GM18498 (cell line): ENCODE results near the gene ICAM4.

Experiments
- ATAC-seq: cut with Tn5 transposase; IDR thresholded peaks from one replicate; pipeline ENCODE4 v1.9.1; 2021; ENCODE audit warnings: mild to moderate bottlenecking, moderate library complexity; ENCODE audit not compliant: unreplicated experiment

ICAM4 gene

DNA sequence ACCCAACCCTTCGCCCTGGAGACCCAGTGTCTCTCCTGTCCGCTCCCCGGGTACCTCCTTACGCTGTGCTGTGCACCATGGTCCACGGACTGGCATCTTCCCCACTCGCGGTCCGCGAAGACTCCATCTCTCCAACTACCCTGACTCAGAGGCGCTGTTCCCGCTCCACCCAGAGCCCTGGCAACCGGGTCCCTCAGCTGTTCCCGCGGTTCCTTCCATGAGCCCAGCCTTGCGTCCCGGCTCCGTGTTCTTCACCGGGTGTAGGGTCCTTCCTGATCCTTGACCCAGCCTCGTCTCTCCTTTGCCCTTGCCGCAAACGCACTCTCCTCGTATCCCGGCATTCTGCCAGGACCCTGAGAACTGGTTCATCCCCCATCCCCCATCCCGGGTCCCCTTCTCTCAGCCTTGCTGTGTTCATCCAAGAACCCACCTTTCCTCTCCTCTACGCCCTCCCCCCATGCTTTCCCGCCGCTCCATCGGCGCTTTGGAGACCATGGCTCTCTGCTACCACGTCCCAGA, 3.7 kb downstream of the ICAM4 start:
- no peak for ATAC-seq

- no peak for ATAC-seq
Measured at GRCh38 chr19:10290876-10291553, 4.3 kb downstream of the ICAM4 start.

- ATAC-seq: no peak
Measured at GRCh38 chr19:10291554-10292205, 4.9 kb downstream of the ICAM4 start.

DNA sequence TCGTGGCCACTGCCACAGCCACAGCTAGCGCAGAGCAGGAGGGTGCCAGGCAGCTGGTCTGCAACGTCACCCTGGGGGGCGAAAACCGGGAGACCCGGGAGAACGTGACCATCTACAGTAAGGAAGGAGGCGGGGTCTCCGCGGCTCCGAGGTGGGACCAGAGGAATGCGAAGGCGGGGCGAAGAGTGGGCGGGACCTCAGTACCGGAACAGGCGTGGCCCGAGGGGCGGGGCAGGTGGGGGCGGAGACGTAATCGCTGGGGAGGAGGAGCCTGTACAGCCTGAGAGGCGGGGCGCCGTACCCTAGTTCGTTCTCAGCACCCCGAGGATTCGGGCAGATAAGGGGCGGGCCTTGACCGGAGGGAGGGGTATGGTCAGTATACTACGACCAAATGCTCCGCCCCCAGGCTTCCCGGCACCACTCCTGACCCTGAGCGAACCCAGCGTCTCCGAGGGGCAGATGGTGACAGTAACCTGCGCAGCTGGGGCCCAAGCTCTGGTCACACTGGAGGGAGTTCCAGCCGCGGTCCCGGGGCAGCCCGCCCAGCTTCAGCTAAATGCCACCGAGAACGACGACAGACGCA, 5.5 kb downstream of the ICAM4 start:
- ATAC-seq: peak; percentile 44

GRCh38 chr19:10292789-10293636, 6.3 kb downstream of the ICAM4 start:
- ATAC-seq: no peak

GRCh38 chr19:10293637-10294367, 7.0 kb downstream of the ICAM4 start:
- ATAC-seq: no peak

- ATAC-seq: no peak
Measured at GRCh38 chr19:10294368-10294697, 7.6 kb downstream of the ICAM4 start.

DNA sequence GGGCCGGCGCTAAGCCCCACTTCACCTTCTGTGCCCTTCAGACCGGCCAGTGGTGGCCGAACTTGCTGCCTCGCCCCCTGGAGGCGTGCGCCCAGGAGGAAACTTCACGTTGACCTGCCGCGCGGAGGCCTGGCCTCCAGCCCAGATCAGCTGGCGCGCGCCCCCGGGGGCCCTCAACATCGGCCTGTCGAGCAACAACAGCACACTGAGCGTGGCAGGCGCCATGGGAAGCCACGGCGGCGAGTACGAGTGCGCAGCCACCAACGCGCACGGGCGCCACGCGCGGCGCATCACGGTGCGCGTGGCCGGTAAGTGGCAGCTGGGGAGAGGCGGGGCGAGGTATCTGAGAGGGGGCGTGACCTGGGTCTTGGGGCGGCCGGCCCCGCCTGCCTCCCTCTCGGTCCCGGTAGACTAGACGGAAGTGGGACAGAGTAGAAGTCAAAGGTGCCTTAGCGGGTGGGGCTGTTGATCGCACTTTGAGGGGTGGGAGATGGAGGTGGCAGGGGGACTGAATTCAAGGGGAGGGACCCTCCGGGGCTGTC, 8.6 kb downstream of the ICAM4 start:
- peak; percentile 60 for ATAC-seq

GRCh38 chr19:10295847-10296591, 9.3 kb downstream of the ICAM4 start:
- no peak for ATAC-seq

GRCh38 chr19:10299545-10300458, 13.0 kb downstream of the ICAM4 start:
- ATAC-seq: no peak

DNA sequence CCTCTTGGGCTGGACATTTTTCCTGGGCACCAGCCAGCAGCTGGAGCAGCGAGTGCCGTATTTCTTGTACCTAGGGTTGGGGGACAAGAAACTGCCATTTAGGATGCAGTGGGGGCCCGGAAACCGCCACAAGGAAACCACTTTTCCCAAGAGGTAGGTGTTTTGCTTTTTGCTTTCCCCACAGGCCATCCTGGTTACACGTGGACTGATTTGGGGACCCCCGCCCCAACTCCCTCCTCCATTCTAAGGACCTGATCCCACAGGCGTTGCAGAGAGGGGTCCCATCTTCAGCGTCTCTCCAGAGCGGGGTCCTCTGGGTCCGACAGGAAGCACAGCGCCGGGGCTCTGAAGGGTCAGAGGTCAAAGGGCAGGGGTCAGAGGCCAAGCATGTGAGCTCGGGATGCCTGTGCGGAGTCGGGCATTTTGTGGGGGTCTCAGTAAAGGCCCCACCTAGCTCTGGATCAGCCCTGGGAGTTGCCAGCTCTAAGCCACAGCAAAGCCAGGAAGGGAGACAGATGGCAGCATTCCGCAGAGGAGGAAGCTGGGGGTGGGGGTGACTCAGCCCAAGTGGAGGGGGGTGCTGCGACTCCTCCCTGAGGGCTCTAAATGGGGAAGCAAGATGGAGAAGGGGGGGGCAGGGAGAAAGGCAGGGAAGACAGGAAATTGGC, 18.5 kb downstream of the ICAM4 start:
- ATAC-seq: no peak

- ATAC-seq: no peak
Measured at GRCh38 chr19:10306327-10306726, 19.6 kb downstream of the ICAM4 start.

DNA sequence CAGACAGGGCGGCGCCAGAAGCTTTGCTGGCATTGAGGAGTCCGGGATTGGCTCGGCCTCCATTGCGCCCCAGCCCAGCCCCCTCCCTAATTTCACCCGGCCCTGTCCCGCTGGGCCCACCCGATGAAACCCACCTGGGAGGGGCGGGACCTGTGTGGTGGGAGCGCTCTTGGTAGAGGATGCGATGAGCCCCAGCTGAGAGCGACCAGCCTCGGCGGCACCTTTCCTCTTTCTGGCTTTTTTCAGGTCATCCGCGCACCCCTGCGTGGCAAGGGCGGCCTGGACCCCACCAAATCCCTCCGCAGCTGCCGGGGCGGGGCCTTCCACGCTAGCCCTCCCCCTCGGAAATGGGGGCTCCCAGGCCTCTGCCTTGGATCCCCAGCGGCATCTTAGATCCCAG, 22.7 kb downstream of the ICAM4 start, which contains the start of gene ZGLP1:
Gene ZGLP1, minus strand, starts transcription at position 393 of the 400 bp plus-strand sequence.
- ATAC-seq: no peak

GRCh38 chr19:10315335-10316214, 28.8 kb downstream of the ICAM4 start, which contains the start of gene FDX2:
Gene FDX2, minus strand, starts transcription at chr19:10316015. Its CDS starts 19 bp downstream, at chr19:10315996.
- ATAC-seq: peak; percentile 63

- no peak for ATAC-seq
Measured at GRCh38 chr19:10316229-10317044, 29.7 kb downstream of the ICAM4 start.
